Astrocyte (in vitro differentiated cells and primary cell): ENCODE results near the gene NSF. TPM values are rescaled to one million over a fixed set of nuclear protein-coding genes. Genes with fewer than 3 reads are reported as not detected.
"Not testable (repeated sequence)": the region's sequence is repeated elsewhere in the genome, so short reads cannot be mapped to it uniquely, and the experiment has no call there.

Experiments used
- DNase-seq: peaks from one replicate; pipeline ENCODE4 v3.0.0-alpha.2; 2010; ENCODE audit warnings: low read depth
- FAIRE-seq: peaks from 2 replicates; lab custom pipeline; 2011; peaks lifted over from hg19 to GRCh38; lab: Jason Lieb, UNC
- H2AFZ ChIP-seq: 2 replicates; pipeline ENCODE4 v1.6.0; 2012; ENCODE audit warnings: low read depth, low read length, inconsistent platforms
- H3K27ac ChIP-seq: 2 replicates; pipeline ENCODE4 v1.5.1; 2011; ENCODE audit warnings: low read depth, low read length, inconsistent platforms
- H3K27me3 ChIP-seq: 2 replicates; pipeline ENCODE4 v1.6.0; 2011; ENCODE audit warnings: low read length, inconsistent platforms; ENCODE audit not compliant: insufficient read depth
- H3K36me3 ChIP-seq: 2 replicates; pipeline ENCODE4 v1.5.1; 2011; ENCODE audit warnings: low read length, inconsistent platforms; ENCODE audit not compliant: insufficient read depth
- H3K4me1 ChIP-seq: 2 replicates; pipeline ENCODE4 v1.5.1; 2011; ENCODE audit warnings: low read length, inconsistent platforms; ENCODE audit not compliant: insufficient read depth
- H3K4me2 ChIP-seq: 2 replicates; pipeline ENCODE4 v1.6.0; 2012; ENCODE audit warnings: low read length, inconsistent platforms
- H3K4me3 ChIP-seq: 2 replicates; pipeline ENCODE4 v1.5.1; 2011; ENCODE audit warnings: low read depth, mild to moderate bottlenecking, low read length, inconsistent platforms; ENCODE audit not compliant: insufficient read depth
- H3K79me2 ChIP-seq: 2 replicates; pipeline ENCODE4 v1.6.0; 2012; ENCODE audit warnings: mild to moderate bottlenecking, low read length, inconsistent platforms; ENCODE audit not compliant: insufficient read depth
- H3K9ac ChIP-seq: 2 replicates; pipeline ENCODE4 v1.6.0; 2012; ENCODE audit warnings: mild to moderate bottlenecking, low read length, inconsistent platforms
- H3K9me3 ChIP-seq: 2 replicates; pipeline ENCODE4 v1.5.1; 2012; ENCODE audit warnings: low read depth, mild to moderate bottlenecking, low read length, inconsistent platforms; ENCODE audit not compliant: insufficient read depth
- H4K20me1 ChIP-seq: 2 replicates; pipeline ENCODE4 v1.6.0; 2012; ENCODE audit warnings: low read length, inconsistent platforms; ENCODE audit not compliant: insufficient read depth
- H3K27ac Mint-ChIP-seq: one replicate; pipeline ENCODE4 v1.8.0; 2021; ENCODE audit warnings: mild to moderate bottlenecking, mixed read lengths; ENCODE audit not compliant: unreplicated experiment
- H3K27me3 Mint-ChIP-seq: one replicate; pipeline ENCODE4 v1.8.0; 2021; ENCODE audit warnings: low read depth, mixed read lengths; ENCODE audit not compliant: unreplicated experiment
- H3K36me3 Mint-ChIP-seq: one replicate; pipeline ENCODE4 v1.8.0; 2021; ENCODE audit warnings: low read depth, mixed read lengths; ENCODE audit not compliant: unreplicated experiment
- H3K4me1 Mint-ChIP-seq: one replicate; pipeline ENCODE4 v1.8.0; 2021; ENCODE audit warnings: low read depth, mixed read lengths; ENCODE audit not compliant: unreplicated experiment
- H3K4me3 Mint-ChIP-seq: one replicate; pipeline ENCODE4 v1.8.0; 2021; ENCODE audit warnings: mild to moderate bottlenecking, moderate library complexity, mixed read lengths; ENCODE audit not compliant: unreplicated experiment
- H3K9me3 Mint-ChIP-seq: one replicate; pipeline ENCODE4 v1.8.0; 2021; ENCODE audit warnings: mild to moderate bottlenecking, mixed read lengths; ENCODE audit not compliant: unreplicated experiment
- total RNA-seq: library from RNA; stranded (reverse); gene quantifications from 2 replicates; pipeline ENCODE4 v1.2.1, GENCODE V29; 2021

The NSF gene
- total RNA-seq, 1 donor from 2014 or later = 83.4 TPM

GRCh38 chr17:46677819-46678218, 87.3 kb downstream of the NSF start:
- not testable (repeated sequence) for H3K36me3 Mint-ChIP-seq, H3K79me2 ChIP-seq, H2AFZ ChIP-seq, H3K9me3 Mint-ChIP-seq, H3K27me3 ChIP-seq, H3K4me3 Mint-ChIP-seq, H3K9me3 ChIP-seq, H3K27ac ChIP-seq, H3K36me3 ChIP-seq, H3K27ac Mint-ChIP-seq, H3K27me3 Mint-ChIP-seq, H3K4me3 ChIP-seq, DNase-seq, H3K4me2 ChIP-seq, H3K4me1 Mint-ChIP-seq, H4K20me1 ChIP-seq, H3K9ac ChIP-seq, H3K4me1 ChIP-seq
- peak; percentile 13 for FAIRE-seq

DNA sequence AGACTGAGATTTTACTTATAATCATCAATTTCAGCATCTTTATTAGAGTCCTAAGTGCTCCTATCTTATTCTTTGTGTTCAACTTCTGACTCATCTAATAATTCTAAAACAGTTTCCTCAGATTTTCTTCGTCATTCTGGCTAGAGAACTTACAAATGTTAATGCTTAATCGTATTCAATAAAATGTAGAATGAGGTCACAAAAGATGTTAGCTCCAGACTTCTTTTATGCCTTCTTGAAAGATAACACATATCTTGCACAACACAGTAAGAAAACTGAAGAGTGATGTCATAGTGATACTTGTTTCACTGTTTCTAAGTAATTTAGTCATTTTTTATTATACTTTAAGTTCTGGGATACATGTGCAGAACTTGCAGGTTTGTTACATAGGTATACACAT, 93.2 kb downstream of the NSF start:
- peak; percentile 96 for FAIRE-seq
- not testable (repeated sequence) for H3K36me3 Mint-ChIP-seq, H3K9ac ChIP-seq, H3K4me2 ChIP-seq, H3K4me1 Mint-ChIP-seq, H3K27me3 ChIP-seq, H4K20me1 ChIP-seq, H3K36me3 ChIP-seq, H3K9me3 ChIP-seq, H3K27ac ChIP-seq, H2AFZ ChIP-seq, H3K4me3 ChIP-seq, H3K27ac Mint-ChIP-seq, H3K4me3 Mint-ChIP-seq, H3K4me1 ChIP-seq, H3K79me2 ChIP-seq, DNase-seq, H3K9me3 Mint-ChIP-seq, H3K27me3 Mint-ChIP-seq

DNA sequence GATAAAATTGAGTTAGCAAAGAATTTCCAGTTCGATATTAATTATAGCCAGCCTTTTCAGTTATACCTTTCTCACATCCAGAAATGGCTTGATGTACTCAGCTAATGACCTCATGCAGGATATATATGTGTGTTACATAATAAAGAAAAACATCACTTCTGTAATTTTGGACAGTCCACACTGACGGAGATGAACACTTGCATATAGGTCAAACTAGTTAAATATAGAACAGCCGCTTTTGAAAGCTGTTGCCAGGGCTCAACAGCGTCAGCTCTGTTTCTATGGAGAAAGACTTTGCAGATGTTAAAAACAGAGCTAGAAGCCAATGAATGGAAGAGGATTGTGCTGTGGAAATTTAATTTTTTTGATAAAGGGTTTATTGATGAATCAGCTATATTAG, 94.8 kb downstream of the NSF start:
- H3K27me3 Mint-ChIP-seq, DNase-seq, H3K9me3 ChIP-seq, H3K4me3 ChIP-seq, H3K4me3 Mint-ChIP-seq, H3K27me3 ChIP-seq, H3K79me2 ChIP-seq, H3K36me3 Mint-ChIP-seq, H3K27ac Mint-ChIP-seq, H2AFZ ChIP-seq, H3K9me3 Mint-ChIP-seq, H4K20me1 ChIP-seq, H3K4me2 ChIP-seq, H3K9ac ChIP-seq, H3K4me1 Mint-ChIP-seq, H3K4me1 ChIP-seq, H3K27ac ChIP-seq, H3K36me3 ChIP-seq: not testable (repeated sequence)
- FAIRE-seq = peak; percentile 70

DNA sequence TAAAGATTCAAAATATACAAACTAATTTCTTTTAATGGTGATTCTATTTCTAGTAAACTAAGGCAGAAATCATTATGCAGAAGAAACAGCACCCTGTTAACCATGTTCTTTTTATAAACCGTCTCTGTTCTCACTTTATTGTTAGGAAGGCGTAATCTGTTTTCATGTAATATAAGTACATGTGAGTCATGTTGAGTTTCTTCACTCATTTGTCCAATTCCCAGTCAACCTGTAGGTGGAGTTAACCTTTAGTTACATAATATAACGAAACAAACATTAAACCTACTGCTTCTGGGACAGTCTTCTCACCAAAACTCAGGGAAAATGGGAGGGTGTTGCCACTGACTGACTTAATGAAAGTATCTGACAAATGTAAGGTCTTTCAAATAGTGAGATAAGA, 101.7 kb downstream of the NSF start:
- not testable (repeated sequence) for H3K4me2 ChIP-seq, H3K9ac ChIP-seq, H3K4me1 ChIP-seq, H3K27ac Mint-ChIP-seq, DNase-seq, H3K4me3 ChIP-seq, H3K36me3 ChIP-seq, H3K79me2 ChIP-seq, H2AFZ ChIP-seq, H3K27me3 Mint-ChIP-seq, H3K27ac ChIP-seq, H3K4me1 Mint-ChIP-seq, H3K9me3 Mint-ChIP-seq, H4K20me1 ChIP-seq, H3K36me3 Mint-ChIP-seq, H3K9me3 ChIP-seq, H3K27me3 ChIP-seq, H3K4me3 Mint-ChIP-seq
- peak; percentile 20 for FAIRE-seq

GRCh38 chr17:46693283-46693682, 102.8 kb downstream of the NSF start:
- H3K9me3 ChIP-seq, H3K4me2 ChIP-seq, H3K27me3 ChIP-seq, H2AFZ ChIP-seq, H4K20me1 ChIP-seq, FAIRE-seq, H3K79me2 ChIP-seq, H3K27ac Mint-ChIP-seq, H3K9ac ChIP-seq, H3K27me3 Mint-ChIP-seq, DNase-seq, H3K27ac ChIP-seq, H3K36me3 Mint-ChIP-seq, H3K4me3 Mint-ChIP-seq, H3K4me3 ChIP-seq, H3K4me1 ChIP-seq, H3K36me3 ChIP-seq, H3K9me3 Mint-ChIP-seq, H3K4me1 Mint-ChIP-seq: not testable (repeated sequence)

DNA sequence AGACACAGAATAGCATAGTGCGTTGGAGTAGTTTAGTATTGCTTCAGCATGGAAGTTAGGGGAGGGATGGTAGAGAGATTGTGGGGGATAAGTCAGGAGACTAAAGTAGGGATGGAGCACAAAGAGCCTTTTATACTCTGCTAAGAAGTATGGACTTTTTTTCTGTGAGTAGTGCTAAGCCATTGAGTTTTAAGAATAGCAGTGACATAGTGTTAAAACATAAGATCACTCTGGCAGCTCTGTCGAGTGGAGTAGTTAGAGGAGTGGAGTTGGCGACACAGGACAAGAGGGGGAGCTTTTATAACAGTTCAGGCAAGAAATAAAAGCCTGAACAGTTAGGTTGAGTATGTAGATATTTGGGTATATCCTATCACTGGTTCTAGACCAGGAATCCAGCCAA, 106.1 kb downstream of the NSF start:
- not testable (repeated sequence) for H3K9me3 ChIP-seq, H2AFZ ChIP-seq, H3K4me3 ChIP-seq, H3K9ac ChIP-seq, H4K20me1 ChIP-seq, H3K27me3 Mint-ChIP-seq, H3K9me3 Mint-ChIP-seq, H3K27me3 ChIP-seq, H3K4me1 Mint-ChIP-seq, H3K79me2 ChIP-seq, DNase-seq, H3K4me2 ChIP-seq, H3K4me1 ChIP-seq, H3K36me3 Mint-ChIP-seq, H3K4me3 Mint-ChIP-seq, H3K27ac ChIP-seq, H3K36me3 ChIP-seq, H3K27ac Mint-ChIP-seq
- FAIRE-seq = peak; percentile 85
